GM21367 (cell line): ENCODE data around the gene C16orf95.

ENCODE experiments used
- ATAC-seq: cut with Tn5 transposase; IDR thresholded peaks from one replicate; pipeline ENCODE4 v1.9.1; 2021; ENCODE audit not compliant: unreplicated experiment

Gene C16orf95

GRCh38 chr16:87333581-87334331 is 16.6 kb upstream of the C16orf95 start:
- ATAC-seq: no peak

- no peak for ATAC-seq
Measured at GRCh38 chr16:87333101-87333500, 15.9 kb upstream of the C16orf95 start.

GRCh38 chr16:87332150-87332549 is 15.0 kb upstream of the C16orf95 start:
- no peak for ATAC-seq

GRCh38 chr16:87331241-87331801 is 14.1 kb upstream of the C16orf95 start:
- no peak for ATAC-seq

GRCh38 chr16:87330646-87331045 is 13.5 kb upstream of the C16orf95 start:
- ATAC-seq: no peak

GRCh38 chr16:87330257-87330624 is 13.0 kb upstream of the C16orf95 start:
- ATAC-seq: no peak

GRCh38 chr16:87329436-87330256 is 12.5 kb upstream of the C16orf95 start:
- ATAC-seq: no peak

DNA sequence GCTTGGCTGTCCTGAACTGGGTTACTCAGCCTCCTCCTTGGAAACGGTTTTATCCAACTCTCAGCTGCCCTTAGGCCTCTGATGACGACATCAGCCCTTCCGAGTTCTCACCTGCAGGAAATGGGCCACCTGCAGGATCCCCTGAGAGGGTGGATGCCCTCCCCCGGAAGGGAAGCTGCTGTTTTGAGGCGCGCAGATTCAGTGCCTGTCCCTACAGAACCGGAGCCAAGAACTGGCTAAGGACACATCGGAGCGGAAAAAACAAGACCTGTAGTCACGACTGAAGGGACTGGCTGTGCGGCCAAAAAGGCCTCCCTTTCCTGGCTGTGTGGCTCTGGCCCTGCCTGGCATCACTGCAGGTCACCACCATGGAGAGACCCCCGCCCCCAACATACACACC is 11.7 kb upstream of the C16orf95 start:
- ATAC-seq: no peak

- ATAC-seq: no peak
Measured at GRCh38 chr16:87327798-87328495, 10.8 kb upstream of the C16orf95 start.

- ATAC-seq: no peak
Measured at GRCh38 chr16:87326151-87326571, 9.0 kb upstream of the C16orf95 start.

- ATAC-seq: no peak
Measured at GRCh38 chr16:87325423-87325858, 8.2 kb upstream of the C16orf95 start.

DNA sequence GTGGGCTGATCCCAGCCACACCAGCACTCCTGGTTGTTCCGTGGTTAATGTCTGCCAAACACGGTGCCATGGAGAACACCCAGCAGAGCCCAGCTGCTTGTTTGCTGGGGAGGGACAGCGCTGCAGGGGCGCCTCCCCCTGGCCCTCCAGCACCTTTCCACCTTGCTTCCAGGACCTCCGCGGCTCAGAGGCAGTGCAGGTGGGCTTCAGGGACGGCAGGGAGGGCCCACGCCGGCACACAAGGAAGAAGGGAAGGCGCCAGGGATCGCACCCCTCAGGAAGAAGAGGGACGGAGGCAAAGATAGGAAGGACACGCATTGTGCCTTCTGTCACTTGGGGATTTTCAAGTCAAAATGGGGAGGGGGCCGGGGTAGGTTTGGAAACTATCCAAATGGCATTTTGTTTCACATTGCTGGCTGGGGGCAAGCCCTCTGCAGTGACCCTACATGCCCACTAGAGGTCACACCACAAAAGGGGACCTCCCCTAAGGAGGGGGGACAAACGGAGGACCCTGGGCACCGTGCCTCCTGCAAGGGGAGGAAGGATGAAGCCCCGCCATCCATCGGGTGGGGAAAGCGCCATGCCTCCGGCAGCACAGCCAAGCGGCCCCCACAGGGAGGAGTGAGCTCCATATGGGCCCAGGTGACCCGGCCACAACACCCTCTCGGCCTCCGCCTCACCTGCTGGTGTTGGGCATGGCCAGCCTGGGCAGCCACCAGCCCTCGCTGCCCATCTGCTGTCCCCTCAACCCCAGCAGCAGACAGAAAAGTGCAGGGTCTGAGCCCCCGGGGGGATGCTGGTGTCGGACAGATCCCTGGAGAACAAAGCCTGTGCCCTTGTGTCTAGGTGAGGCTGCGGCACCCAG is 7.5 kb upstream of the C16orf95 start:
- no peak for ATAC-seq

DNA sequence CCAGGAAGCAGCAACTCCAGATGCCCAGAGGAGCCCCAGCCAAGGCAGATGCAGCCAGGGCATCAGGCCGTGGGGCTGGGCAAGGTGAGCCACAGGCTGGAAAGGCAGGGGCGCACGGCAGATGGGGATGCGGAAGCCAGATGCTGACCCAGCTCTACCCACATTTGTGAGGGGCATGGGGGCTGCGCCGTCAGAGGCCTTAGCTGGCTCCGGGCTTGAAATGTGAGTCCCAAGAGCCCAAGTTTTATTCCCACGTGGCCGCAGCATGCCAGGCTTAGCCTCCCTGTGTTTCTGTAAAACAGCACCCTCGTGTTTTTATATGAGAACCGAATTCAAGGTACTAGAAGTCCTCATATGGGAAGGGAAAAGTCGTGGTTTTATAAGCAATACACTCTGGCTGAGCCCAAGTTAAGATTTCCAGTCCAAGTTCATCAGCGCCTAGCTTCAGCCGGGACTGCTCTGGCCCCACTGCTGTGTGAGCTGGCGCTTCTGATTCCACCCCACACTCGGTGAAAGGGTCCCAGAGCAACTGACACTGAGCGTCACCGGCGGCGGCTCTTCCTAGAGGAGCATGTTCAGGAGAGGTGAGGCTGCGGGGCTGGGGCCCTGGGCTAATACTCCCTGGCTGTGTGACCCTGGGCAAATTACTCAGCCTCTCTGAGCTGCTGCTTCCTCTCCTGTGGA is 6.7 kb upstream of the C16orf95 start:
- ATAC-seq: no peak

DNA sequence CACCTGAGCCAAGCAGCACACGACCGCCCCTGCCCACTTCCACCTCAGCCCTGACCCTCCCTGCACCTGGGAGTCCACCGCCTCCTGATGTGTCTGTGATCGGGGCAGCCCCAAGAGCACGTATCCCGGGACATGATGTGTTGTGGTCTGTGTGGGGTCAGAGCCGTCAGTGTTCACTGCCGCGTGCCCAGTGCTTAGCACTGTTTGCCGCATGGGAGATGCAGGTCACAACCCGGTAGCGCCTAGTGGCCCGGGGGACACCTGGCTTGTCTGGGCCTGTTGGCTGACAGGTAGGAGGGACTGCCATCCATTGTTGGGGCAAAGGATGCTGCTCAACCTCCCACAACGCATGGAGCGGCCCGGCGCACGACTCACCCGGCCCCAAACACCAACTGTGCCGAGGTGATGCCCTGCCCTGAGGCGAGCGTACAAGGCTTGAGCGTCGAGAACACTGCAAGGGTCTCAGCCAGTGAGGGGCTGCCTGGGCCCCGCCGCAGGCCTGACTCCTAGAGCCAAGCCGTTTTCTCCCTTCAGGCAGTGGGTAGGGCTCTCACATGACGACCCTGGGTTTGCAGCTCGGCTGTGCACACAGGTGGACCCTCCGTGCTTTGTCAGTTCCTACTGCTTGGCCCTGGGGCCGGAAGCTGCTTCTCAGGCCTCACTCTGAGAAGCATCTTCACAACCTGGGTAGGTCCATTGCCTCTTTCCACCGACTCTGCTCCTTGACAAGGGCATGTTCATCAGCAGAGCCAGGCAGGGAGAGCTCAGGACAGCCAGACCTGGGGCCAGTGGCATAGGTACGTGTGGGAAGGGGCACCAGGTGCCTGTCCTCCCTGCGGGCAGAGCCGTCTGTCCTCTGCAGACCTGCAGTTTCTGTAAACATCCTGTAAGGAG is 5.9 kb upstream of the C16orf95 start:
- no peak for ATAC-seq

- no peak for ATAC-seq
Measured at GRCh38 chr16:87322360-87322759, 5.2 kb upstream of the C16orf95 start.

DNA sequence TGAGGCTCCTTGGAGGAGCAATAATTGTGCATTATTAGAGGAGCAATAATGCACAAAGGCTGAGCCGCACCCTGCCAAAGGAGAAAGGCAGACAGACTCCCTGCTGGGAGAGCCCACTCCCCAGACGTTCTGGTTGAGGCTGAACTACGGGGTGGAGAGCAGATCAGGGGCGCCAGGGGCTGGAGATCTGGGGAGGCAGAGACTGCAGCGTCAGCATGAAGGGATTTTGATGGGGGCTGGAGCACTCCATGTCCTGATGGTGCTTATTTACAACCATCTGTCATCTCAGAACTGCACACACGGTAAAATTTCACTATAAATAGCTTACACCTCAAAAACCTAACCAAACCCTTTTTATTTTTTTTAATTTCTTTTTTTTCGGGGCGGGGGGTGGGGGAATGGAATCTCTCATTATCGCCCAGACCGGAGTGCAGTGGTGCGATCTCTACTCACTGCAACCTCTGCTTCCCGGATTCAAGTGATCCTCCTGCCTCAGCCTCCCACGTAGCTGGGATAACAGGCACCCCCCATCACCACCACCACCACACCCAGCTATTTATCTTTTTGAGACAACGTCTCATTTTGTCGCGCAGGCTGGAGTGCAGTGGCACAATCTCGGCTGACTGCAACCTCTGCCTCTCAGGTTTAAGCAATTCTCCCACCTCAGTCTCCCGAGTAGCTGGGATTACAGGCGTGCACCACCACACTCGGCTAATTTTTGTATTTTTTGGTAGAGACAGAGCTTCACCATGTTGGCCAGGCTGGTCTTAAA is 4.3 kb upstream of the C16orf95 start:
- no peak for ATAC-seq

DNA sequence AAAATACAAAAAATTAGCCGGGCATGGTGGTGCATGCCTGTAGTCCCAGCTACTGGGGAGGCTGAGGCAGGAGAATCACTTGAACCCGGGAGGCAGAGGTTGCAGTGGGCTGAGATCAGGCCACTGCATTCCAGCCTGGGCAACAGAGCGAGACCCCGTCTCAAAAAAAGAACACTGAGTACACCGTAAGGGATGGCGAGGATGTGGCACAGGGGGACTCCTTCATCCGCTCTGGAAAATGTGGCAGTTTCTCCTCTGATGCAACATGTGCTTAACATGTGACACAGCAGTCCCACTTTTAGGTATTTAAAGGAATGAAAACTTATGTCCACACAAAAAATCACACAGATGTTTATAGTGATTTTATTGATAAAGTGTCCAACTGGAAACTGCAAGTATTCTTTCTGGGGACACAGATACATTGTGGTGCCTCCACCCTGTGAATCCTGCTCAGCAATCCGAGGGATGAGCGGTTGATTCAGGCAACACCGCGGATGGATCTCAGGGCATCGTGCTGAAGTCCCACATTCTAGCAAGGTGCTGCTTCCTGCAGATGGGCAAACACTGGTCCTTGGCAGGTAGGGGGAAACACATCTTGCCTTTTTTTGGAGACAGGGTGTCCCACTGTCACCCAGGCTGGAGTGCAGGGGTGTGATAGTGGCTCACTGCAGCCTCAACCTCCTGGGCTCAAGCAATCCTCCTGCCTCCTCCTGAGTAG is 3.5 kb upstream of the C16orf95 start:
- ATAC-seq: no peak
